ENCODE results near the gene IMPDH1. TPM values are rescaled to one million over a fixed set of nuclear protein-coding genes. Genes with fewer than 3 reads are reported as not detected.

IMPDH1 gene
- total and polyA plus RNA-seq, 9 donors = 10.3 to 66.9 (median 23.4) TPM

- Histone ChIP-seq H3K27ac (no peak overlapping the region), H3K4me3 (no peak overlapping the region), H3K4me1 (ENCODE audit: insufficient read depth) (no peaks in the 10 kb centered on the region), H3K9me3 (no peaks in the 10 kb centered on the region), H3K36me3 (no peaks in the 10 kb centered on the region), H3K27me3 (no peaks in the 10 kb centered on the region)
- intact Hi-C loops (cut with DNase I) = loop anchor here in 1 of 4 donors (5.0 kb wide), 1 partner anchor 98 kb away; no protein-coding TSS in a partner anchor
- 85 to 93% (median 88%) methylated on average over 16 of the region's 16 CpGs for WGBS, 3 donors
- no peak for DNase-seq
- no peak for TF ChIP-seq CTCF (IDR thresholded peaks at IDR 0.05)
- no peak for TF ChIP-seq POLR2A (IDR thresholded peaks at IDR 0.05)
- TF ChIP-seq EP300 (IDR thresholded peaks at IDR 0.05) = no peak
Measured at GRCh38 chr7:128394904-128395496, 14.8 kb downstream of the IMPDH1 start.

- WGBS, 3 donors = 89 to 95% (median 89%) methylated on average over 22 to 23 of the region's 23 CpGs
- no peaks in the 10 kb centered on the region for H3K9me3 ChIP-seq
- H3K4me1 ChIP-seq (ENCODE audit: insufficient read depth) = no peaks in the 10 kb centered on the region
- no peak for TF ChIP-seq CTCF (IDR thresholded peaks at IDR 0.05)
- no peak for TF ChIP-seq POLR2A (IDR thresholded peaks at IDR 0.05)
- no peak for TF ChIP-seq EP300 (IDR thresholded peaks at IDR 0.05)
- intact Hi-C loops (cut with DNase I) = no loop called here
- DNase-seq = no peak
- no peaks in the 10 kb centered on the region for H3K27me3 ChIP-seq
- H3K4me3 ChIP-seq = no peak overlapping the region
- H3K27ac ChIP-seq = no peak overlapping the region
- H3K36me3 ChIP-seq = no peaks in the 10 kb centered on the region
Measured at GRCh38 chr7:128393526-128394330, 16.1 kb downstream of the IMPDH1 start.

GRCh38 chr7:128392446-128393327 is 17.1 kb downstream of the IMPDH1 start:
- TF ChIP-seq CTCF (IDR thresholded peaks at IDR 0.05) (no peak), EP300 (IDR thresholded peaks at IDR 0.05) (no peak), POLR2A (IDR thresholded peaks at IDR 0.05) (no peak)
- intact Hi-C loops (cut with DNase I) = no loop called here
- Histone ChIP-seq H3K4me1 (ENCODE audit: insufficient read depth) (no peaks in the 10 kb centered on the region), H3K9me3 (no peaks in the 10 kb centered on the region), H3K27me3 (no peaks in the 10 kb centered on the region), H3K4me3 (no peak overlapping the region), H3K36me3 (no peaks in the 10 kb centered on the region), H3K27ac (no peak overlapping the region)
- no peak for DNase-seq
- WGBS, 3 donors = 86 to 90% (median 89%) methylated on average over 17 to 18 of the region's 18 CpGs

GRCh38 chr7:128391805-128392204 is 18.0 kb downstream of the IMPDH1 start:
- intact Hi-C loops (cut with DNase I) = no loop called here
- Histone ChIP-seq H3K9me3 (no peaks in the 10 kb centered on the region), H3K27ac (no peak overlapping the region), H3K4me1 (ENCODE audit: insufficient read depth) (no peaks in the 10 kb centered on the region), H3K27me3 (no peaks in the 10 kb centered on the region), H3K4me3 (no peak overlapping the region), H3K36me3 (no peaks in the 10 kb centered on the region)
- WGBS, 3 donors = 82 to 89% (median 85%) methylated on average over 7 of the region's 7 CpGs
- DNase-seq = no peak
- TF ChIP-seq EP300 (IDR thresholded peaks at IDR 0.05) (no peak), CTCF (IDR thresholded peaks at IDR 0.05) (no peak), POLR2A (IDR thresholded peaks at IDR 0.05) (no peak)

Data from ovary (tissue), 9 donors.